Measurements from ENCODE around the gene IRAG1. TPM values are rescaled to one million over a fixed set of nuclear protein-coding genes. Genes with fewer than 3 reads are reported as not detected.

The IRAG1 gene, protein sequence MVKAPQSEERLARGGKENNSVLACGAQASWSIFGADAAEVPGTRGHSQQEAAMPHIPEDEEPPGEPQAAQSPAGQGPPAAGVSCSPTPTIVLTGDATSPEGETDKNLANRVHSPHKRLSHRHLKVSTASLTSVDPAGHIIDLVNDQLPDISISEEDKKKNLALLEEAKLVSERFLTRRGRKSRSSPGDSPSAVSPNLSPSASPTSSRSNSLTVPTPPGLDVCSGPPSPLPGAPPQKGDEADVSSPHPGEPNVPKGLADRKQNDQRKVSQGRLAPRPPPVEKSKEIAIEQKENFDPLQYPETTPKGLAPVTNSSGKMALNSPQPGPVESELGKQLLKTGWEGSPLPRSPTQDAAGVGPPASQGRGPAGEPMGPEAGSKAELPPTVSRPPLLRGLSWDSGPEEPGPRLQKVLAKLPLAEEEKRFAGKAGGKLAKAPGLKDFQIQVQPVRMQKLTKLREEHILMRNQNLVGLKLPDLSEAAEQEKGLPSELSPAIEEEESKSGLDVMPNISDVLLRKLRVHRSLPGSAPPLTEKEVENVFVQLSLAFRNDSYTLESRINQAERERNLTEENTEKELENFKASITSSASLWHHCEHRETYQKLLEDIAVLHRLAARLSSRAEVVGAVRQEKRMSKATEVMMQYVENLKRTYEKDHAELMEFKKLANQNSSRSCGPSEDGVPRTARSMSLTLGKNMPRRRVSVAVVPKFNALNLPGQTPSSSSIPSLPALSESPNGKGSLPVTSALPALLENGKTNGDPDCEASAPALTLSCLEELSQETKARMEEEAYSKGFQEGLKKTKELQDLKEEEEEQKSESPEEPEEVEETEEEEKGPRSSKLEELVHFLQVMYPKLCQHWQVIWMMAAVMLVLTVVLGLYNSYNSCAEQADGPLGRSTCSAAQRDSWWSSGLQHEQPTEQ
- polyA plus RNA-seq (2013, experiment 1 of 2): 3.1 TPM
- polyA plus RNA-seq (2013, experiment 2 of 2): 3.1 TPM

DNA sequence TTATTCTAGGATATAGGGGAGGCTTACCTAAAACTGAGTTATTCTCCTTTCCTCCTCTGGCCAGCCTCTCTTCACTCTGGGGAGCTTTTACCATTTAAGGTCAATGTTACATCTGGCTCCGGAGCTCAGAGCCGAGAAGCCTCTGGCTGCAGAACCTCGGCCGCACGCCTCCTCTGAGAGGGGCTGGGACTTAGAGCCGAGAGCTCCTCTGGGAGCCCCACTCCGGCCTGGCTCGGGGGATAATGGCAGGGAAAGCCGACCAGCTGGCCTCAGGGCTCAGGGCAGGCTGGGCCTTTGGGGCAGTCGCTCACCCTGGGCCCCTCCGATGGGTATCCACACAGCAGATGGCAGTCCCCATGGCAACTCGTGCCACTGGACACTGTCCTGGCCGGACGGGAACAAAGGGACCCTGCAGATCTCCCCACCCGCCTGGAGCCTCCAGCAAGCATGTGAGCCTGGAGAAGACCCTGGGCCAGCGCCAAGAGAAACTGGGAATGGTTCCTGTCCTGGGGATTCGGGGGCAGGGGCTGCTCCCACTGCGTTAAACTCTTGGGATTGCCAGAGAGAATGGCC is at the start of gene IRAG1:
IRAG1 (minus strand) TSS at position 247 of the 573 bp plus-strand sequence; CDS start at position 94, 153 bp downstream.
- H2BK5ac ChIP-seq (ENCODE audit: low read length): peak within 1 kb of the TSS; percentile 46
- H2AFZ ChIP-seq (ENCODE audit: low read length): peak within 1 kb of the TSS; percentile 58
- H3K79me1 ChIP-seq (ENCODE audit: low read depth, low read length): no peaks in the 10 kb centered on the region
- H3K36me3 ChIP-seq (replicated peaks in 1 of 2; ENCODE audit: control insufficient read depth in 2 of 2, insufficient read depth in 2 of 2, low read length in 2 of 2): no peaks in the 10 kb centered on the region
- H3K9me3 ChIP-seq (replicated peaks in 1 of 2; ENCODE audit: control insufficient read depth in 2 of 2, insufficient read depth in 1 of 2, low read depth in 1 of 2, low read length in 2 of 2): no peaks in the 10 kb centered on the region
- H3K4ac ChIP-seq (ENCODE audit: low read length): no peak within 1 kb of the TSS
- no peak within 1 kb of the TSS for H4K91ac ChIP-seq (ENCODE audit: low read depth, low read length, poor library complexity)
- WGBS, 2 donors (ENCODE audit: extremely low coverage in 2 of 2, insufficient read length in 2 of 2, insufficient replicate concordance in 1 of 2): no CpG with 5 or more reads among the region's 18 CpGs
- H3K14ac ChIP-seq (ENCODE audit: low read length): no peak within 1 kb of the TSS
- no peaks in the 10 kb centered on the region for H3K27me3 ChIP-seq (ENCODE audit: control insufficient read depth in 3 of 3, insufficient read depth in 3 of 3, low read depth in 1 of 3, low read length in 3 of 3)
- no peak within 1 kb of the TSS for H3K18ac ChIP-seq (ENCODE audit: low read length)
- no peaks in the 10 kb centered on the region for H3K4me1 ChIP-seq (ENCODE audit: control insufficient read depth in 2 of 2, insufficient read depth in 1 of 2, low read depth in 1 of 2, low read length in 2 of 2)
- no peak within 1 kb of the TSS for H2BK15ac ChIP-seq (ENCODE audit: low read length)
- no peak for DNase-seq (ENCODE audit: low spot score)
- H3K23ac ChIP-seq (ENCODE audit: low read depth, low read length, poor library complexity): no peak within 1 kb of the TSS
- no peak within 1 kb of the TSS for H3K4me2 ChIP-seq (ENCODE audit: insufficient read depth, low read length, poor library complexity, severe bottlenecking)
- H2AK5ac ChIP-seq (ENCODE audit: low read depth, low read length): peak within 1 kb of the TSS; percentile 16
- no peak within 1 kb of the TSS for H3K4me3 ChIP-seq (ENCODE audit: low read length in 2 of 2)
- H2BK12ac ChIP-seq (ENCODE audit: low read length): no peak within 1 kb of the TSS
- no peak within 1 kb of the TSS for H2BK120ac ChIP-seq (ENCODE audit: low read depth, low read length)
- H3K9ac ChIP-seq (ENCODE audit: low read depth, low read length, poor library complexity): no peak within 1 kb of the TSS
- no peak within 1 kb of the TSS for H3K27ac ChIP-seq (replicated peaks; ENCODE audit: low read length)
- H4K8ac ChIP-seq (ENCODE audit: low read depth, low read length): no peak within 1 kb of the TSS

DNA sequence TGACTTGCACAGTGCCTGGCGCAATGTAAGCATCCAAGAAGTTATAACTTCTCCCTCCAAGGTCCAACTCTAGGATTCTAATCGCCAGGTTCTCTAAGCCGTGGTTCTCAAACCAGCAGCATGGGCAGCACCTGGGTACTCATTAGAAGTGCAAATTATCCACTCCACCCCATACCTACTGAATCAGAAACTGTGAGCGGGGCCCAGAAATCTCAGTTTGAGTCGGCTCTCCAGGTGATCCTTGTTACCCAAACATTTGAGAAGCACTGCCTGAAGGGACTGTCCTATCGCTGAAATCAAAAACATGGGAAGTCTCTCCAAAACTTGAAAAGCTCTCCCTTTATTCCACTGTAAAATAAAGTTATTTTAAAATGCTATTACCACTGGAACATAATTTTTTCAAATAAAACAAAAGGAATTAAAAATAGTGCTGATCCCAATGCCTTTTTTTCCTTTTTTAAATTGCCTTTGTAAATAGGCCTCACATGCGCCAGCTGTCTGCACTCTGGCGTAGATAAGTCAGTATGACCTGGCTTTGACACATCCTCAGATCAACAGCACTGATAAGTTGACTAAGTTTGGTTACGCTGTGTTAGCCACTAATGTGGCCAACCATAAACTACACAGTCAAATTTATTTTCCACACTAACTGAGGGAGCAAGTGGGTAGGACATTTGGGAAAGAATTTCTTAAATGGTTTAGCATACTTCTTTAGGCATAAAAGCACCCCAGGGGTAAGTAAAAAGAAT is 49.1 kb upstream of the IRAG1 start:
- no peak for DNase-seq (ENCODE audit: low spot score)
- H3K27ac ChIP-seq (replicated peaks; ENCODE audit: low read length): no peak overlapping the region
- no CpG with 5 or more reads among the region's 9 CpGs for WGBS, 2 donors (ENCODE audit: extremely low coverage in 2 of 2, insufficient read length in 2 of 2, insufficient replicate concordance in 1 of 2)

DNA sequence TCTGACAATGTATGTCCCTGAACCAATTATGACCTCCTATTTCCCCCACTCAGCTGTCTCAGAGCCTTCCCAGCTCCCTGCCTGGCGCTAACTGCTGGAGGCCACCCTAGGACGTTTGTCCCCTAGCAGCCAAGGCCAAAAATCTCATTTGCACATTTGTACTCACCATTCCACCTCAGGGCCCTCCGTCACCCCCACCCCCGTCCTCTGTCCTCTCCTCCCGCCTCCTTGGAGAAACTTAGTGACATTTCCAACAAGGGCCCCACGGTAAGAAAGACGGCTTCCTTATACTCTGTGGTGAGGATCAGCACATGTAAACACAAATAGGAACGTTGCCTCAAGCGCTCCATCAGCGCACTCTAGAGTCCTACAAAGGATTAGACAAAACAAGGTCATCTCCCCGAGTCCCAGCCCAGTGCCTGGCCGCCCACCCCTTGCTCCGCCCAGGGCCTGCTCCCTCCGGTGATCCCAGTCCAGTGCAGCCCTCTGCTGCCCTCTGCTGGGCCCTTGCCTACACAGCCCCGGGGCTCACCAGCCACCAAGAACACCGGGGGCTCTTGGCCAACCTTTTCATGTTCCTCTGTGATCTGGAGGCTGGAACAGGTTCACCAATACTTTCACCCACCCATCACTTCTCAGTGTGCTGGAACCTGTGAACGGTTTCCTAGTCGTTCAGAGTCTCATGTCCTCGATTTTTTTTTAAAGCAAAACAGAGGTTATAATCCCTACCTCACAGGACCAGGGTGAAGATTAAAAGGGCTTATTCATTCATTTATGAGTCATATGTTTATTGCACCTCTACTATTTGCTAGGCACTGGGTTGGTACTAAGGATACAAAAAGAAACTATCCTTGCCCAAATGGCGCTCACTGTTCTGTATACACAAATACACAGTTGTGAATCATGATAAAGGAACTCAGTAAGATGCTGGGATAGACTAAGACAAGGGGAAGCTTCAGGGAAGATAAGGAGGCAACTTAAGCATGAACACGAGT is 42.2 kb upstream of the IRAG1 start:
- peak overlapping the region; percentile 94 for H2AFZ ChIP-seq (ENCODE audit: low read length)
- H3K36me3 ChIP-seq (replicated peaks in 1 of 2; ENCODE audit: control insufficient read depth in 2 of 2, insufficient read depth in 2 of 2, low read length in 2 of 2): no peaks in the 10 kb centered on the region
- H4K8ac ChIP-seq (ENCODE audit: low read depth, low read length): no peak overlapping the region
- no peaks in the 10 kb centered on the region for H3K79me1 ChIP-seq (ENCODE audit: low read depth, low read length)
- peak overlapping the region; percentile 57 for H3K18ac ChIP-seq (ENCODE audit: low read length)
- DNase-seq (ENCODE audit: low spot score): peak; percentile 88
- H3K9ac ChIP-seq (ENCODE audit: low read depth, low read length, poor library complexity): no peak overlapping the region
- H3K9me3 ChIP-seq (replicated peaks in 1 of 2; ENCODE audit: control insufficient read depth in 2 of 2, insufficient read depth in 1 of 2, low read depth in 1 of 2, low read length in 2 of 2): no peaks in the 10 kb centered on the region
- no peak overlapping the region for H2BK5ac ChIP-seq (ENCODE audit: low read length)
- no peak overlapping the region for H3K23ac ChIP-seq (ENCODE audit: low read depth, low read length, poor library complexity)
- H3K27me3 ChIP-seq (ENCODE audit: control insufficient read depth in 3 of 3, insufficient read depth in 3 of 3, low read depth in 1 of 3, low read length in 3 of 3): peaks cover 0 to 16% (median 0%) of the 10 kb centered on the region in 3 experiments
- no peak overlapping the region for H2AK5ac ChIP-seq (ENCODE audit: low read depth, low read length)
- H3K4me2 ChIP-seq (ENCODE audit: insufficient read depth, low read length, poor library complexity, severe bottlenecking): peak overlapping the region; percentile 28
- no peak overlapping the region for H2BK120ac ChIP-seq (ENCODE audit: low read depth, low read length)
- no peak overlapping the region for H3K27ac ChIP-seq (replicated peaks; ENCODE audit: low read length)
- H2BK15ac ChIP-seq (ENCODE audit: low read length): no peak overlapping the region
- WGBS, 2 donors (ENCODE audit: extremely low coverage in 2 of 2, insufficient read length in 2 of 2, insufficient replicate concordance in 1 of 2): no CpG with 5 or more reads among the region's 21 CpGs
- H2BK12ac ChIP-seq (ENCODE audit: low read length): no peak overlapping the region
- peaks cover 3% of the 10 kb centered on the region in 2 donors for H3K4me1 ChIP-seq (ENCODE audit: control insufficient read depth in 2 of 2, insufficient read depth in 1 of 2, low read depth in 1 of 2, low read length in 2 of 2)
- no peak overlapping the region for H4K91ac ChIP-seq (ENCODE audit: low read depth, low read length, poor library complexity)
- H3K4ac ChIP-seq (ENCODE audit: low read length): no peak overlapping the region
- H3K14ac ChIP-seq (ENCODE audit: low read length): no peak overlapping the region
- H3K4me3 ChIP-seq (ENCODE audit: low read length in 2 of 2): peak overlapping the region in 1 of 2 donors; percentile 44

More for the DNA sequence above, 49.1 kb upstream of the IRAG1 start:
- Histone ChIP-seq H2BK15ac (ENCODE audit: low read length) (no peak overlapping the region), H3K23ac (ENCODE audit: low read depth, low read length, poor library complexity) (no peak overlapping the region), H2BK12ac (ENCODE audit: low read length) (no peak overlapping the region), H4K8ac (ENCODE audit: low read depth, low read length) (no peak overlapping the region), H3K27me3 (ENCODE audit: control insufficient read depth in 3 of 3, insufficient read depth in 3 of 3, low read depth in 1 of 3, low read length in 3 of 3) (peaks cover 0 to 45% (median 0%) of the 10 kb centered on the region in 3 experiments), H3K14ac (ENCODE audit: low read length) (no peak overlapping the region), H3K18ac (ENCODE audit: low read length) (no peak overlapping the region), H2AK5ac (ENCODE audit: low read depth, low read length) (no peak overlapping the region), H3K4ac (ENCODE audit: low read length) (no peak overlapping the region), H3K4me2 (ENCODE audit: insufficient read depth, low read length, poor library complexity, severe bottlenecking) (no peak overlapping the region), H3K9ac (ENCODE audit: low read depth, low read length, poor library complexity) (no peak overlapping the region), H2BK120ac (ENCODE audit: low read depth, low read length) (no peak overlapping the region), H3K79me1 (ENCODE audit: low read depth, low read length) (no peaks in the 10 kb centered on the region), H4K91ac (ENCODE audit: low read depth, low read length, poor library complexity) (no peak overlapping the region), H3K4me1 (ENCODE audit: control insufficient read depth in 2 of 2, insufficient read depth in 1 of 2, low read depth in 1 of 2, low read length in 2 of 2) (no peaks in the 10 kb centered on the region), H3K36me3 (replicated peaks in 1 of 2; ENCODE audit: control insufficient read depth in 2 of 2, insufficient read depth in 2 of 2, low read length in 2 of 2) (no peaks in the 10 kb centered on the region), H2BK5ac (ENCODE audit: low read length) (no peak overlapping the region), H2AFZ (ENCODE audit: low read length) (no peak overlapping the region), H3K9me3 (replicated peaks in 1 of 2; ENCODE audit: control insufficient read depth in 2 of 2, insufficient read depth in 1 of 2, low read depth in 1 of 2, low read length in 2 of 2) (no peaks in the 10 kb centered on the region), H3K4me3 (ENCODE audit: low read length in 2 of 2) (no peak overlapping the region)

Data from neuronal stem cell (in vitro differentiated cells).